GM19397 (cell line): ENCODE data around the gene FSD1L.
"Not testable (repeated sequence)": the region's sequence is repeated elsewhere in the genome, so short reads cannot be mapped to it uniquely, and the experiment has no call there.

ENCODE experiments used
- ATAC-seq: cut with Tn5 transposase; IDR thresholded peaks from one replicate; pipeline ENCODE4 v1.9.1; 2021; ENCODE audit warnings: mild to moderate bottlenecking, moderate library complexity; ENCODE audit not compliant: unreplicated experiment

Gene FSD1L

GRCh38 chr9:105475302-105475701 lies 27.5 kb downstream of the FSD1L start:
- no peak for ATAC-seq

GRCh38 chr9:105479846-105480245 lies 32.0 kb downstream of the FSD1L start:
- ATAC-seq = no peak

- no peak for ATAC-seq
Observed at GRCh38 chr9:105483618-105484017, 35.8 kb downstream of the FSD1L start.

GRCh38 chr9:105484226-105484625 lies 36.4 kb downstream of the FSD1L start:
- ATAC-seq = no peak

GRCh38 chr9:105485131-105485530 lies 37.3 kb downstream of the FSD1L start:
- ATAC-seq = no peak

- no peak for ATAC-seq
Observed at GRCh38 chr9:105496826-105497225, 49.0 kb downstream of the FSD1L start.

GRCh38 chr9:105497704-105498103 lies 49.9 kb downstream of the FSD1L start:
- ATAC-seq = no peak

- ATAC-seq = peak; percentile 79
Observed at GRCh38 chr9:105500108-105500766, 52.4 kb downstream of the FSD1L start.

- ATAC-seq = no peak
Observed at GRCh38 chr9:105501414-105501813, 53.6 kb downstream of the FSD1L start.

GRCh38 chr9:105502276-105502675 lies 54.4 kb downstream of the FSD1L start:
- ATAC-seq = no peak

GRCh38 chr9:105503881-105504280 lies 56.0 kb downstream of the FSD1L start:
- ATAC-seq = no peak

- no peak for ATAC-seq
Observed at GRCh38 chr9:105507096-105507790, 59.4 kb downstream of the FSD1L start.

GRCh38 chr9:105508530-105508929 lies 60.7 kb downstream of the FSD1L start:
- no peak for ATAC-seq

GRCh38 chr9:105510024-105510423 lies 62.2 kb downstream of the FSD1L start:
- ATAC-seq = peak; percentile 62

- no peak for ATAC-seq
Observed at GRCh38 chr9:105511446-105511845, 63.6 kb downstream of the FSD1L start.

GRCh38 chr9:105515811-105516413 lies 68.1 kb downstream of the FSD1L start:
- ATAC-seq = no peak

GRCh38 chr9:105519710-105520369 lies 72.0 kb downstream of the FSD1L start:
- ATAC-seq = peak; percentile 83

GRCh38 chr9:105520992-105521391 lies 73.2 kb downstream of the FSD1L start:
- not testable (repeated sequence) for ATAC-seq

GRCh38 chr9:105522618-105523385 lies 75.0 kb downstream of the FSD1L start:
- not testable (repeated sequence) for ATAC-seq

- ATAC-seq = no peak
Observed at GRCh38 chr9:105531530-105531929, 83.7 kb downstream of the FSD1L start.
